ENCODE results near the gene BLVRB.

DNA sequence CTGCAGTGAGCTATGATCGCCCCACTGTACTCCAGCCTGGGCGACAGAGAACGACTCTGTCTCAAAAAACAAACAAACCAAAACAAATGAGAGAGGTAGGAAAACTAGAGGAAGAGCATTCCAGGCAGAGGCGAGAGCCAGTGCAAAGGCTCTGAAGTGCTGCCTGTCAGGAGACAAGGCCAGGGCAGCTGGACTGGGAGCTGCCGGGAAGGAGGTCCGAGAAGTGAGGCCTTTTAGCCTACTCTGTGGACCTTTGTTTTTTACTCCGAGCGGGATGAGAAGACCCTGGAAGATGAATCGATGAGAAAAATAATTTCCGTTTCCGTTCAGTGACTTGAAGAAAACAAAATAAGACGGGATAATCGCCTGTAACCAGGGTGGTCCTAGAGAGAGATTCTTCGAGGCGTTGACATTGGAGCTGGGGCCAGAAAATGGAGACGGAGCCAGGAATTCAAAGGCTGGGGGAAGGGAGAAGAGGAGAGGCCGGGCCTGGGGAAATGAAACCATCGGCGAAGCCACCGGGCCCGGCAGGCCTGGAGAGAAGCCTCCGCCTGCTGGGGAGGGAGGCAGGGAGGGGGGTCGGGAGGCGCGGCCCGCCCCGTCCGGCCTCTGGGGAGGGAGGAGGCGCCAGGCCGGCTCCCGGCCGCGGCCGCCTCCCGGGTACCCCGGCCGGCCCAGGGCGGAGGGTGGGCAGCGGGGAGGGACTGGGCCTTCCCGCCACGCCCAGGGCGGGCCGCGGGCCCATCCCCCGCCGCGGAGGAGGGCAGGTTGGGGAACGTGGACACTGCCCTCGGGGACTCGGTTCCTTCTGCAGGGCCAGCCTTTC is 31.9 kb downstream of the BLVRB start:
- no peak for TF ChIP-seq ZNF274 (IDR thresholded peaks at IDR 0.05; ENCODE audit: low read depth, low read length)
- no peak for TF ChIP-seq YY1 (IDR thresholded peaks at IDR 0.05; ENCODE audit: insufficient read depth, insufficient read length)
- TF ChIP-seq SUZ12 (IDR thresholded peaks at IDR 0.05; ENCODE audit: extremely low read depth, insufficient read depth, insufficient read length): no peak

All from NT2/D1 (cell line).